HCT116 (cell line): ENCODE results near the gene ANO3. TPM values are rescaled to one million over a fixed set of nuclear protein-coding genes. Genes with fewer than 3 reads are reported as not detected.

Experiments
- ATAC-seq: fragments of 200-7000 bp; cut with Tn5 transposase; 2 replicates; pipeline ENCODE4 v1.9.1; 2020; ENCODE audit warnings: mild to moderate bottlenecking, moderate library complexity
- BruUV-seq: library from RNA; stranded (reverse); fragments of 400-500 nt; replicated peaks from 2 replicates; lab custom pipeline; 2021; lab: Mats Ljungman, UMichigan
- CTCF ChIA-PET: fragments of 300-600 bp; sonication (Branson Sonifier 250); formaldehyde crosslinking; loops from one replicate; lab custom pipeline; 2021; ENCODE audit warnings: antibody characterized with exemption; lab: Charles Lee
- POLR2A ChIA-PET: fragments of 300-600, 350-600 bp; sonication (Branson Sonifier 250); formaldehyde crosslinking; loops from one replicate; lab custom pipeline; 2021; ENCODE audit warnings: antibody characterized with exemption; lab: Charles Lee
- RAD21 ChIA-PET, 2 experiments: fragments of 300-600 bp; sonication (Branson Sonifier 250); formaldehyde crosslinking; loops; one replicate each; lab custom pipeline; 2023; ENCODE audit warnings: low total read pairs in 2 of 2; ENCODE audit not compliant: uncharacterized antibody in 2 of 2, unreplicated experiment in 2 of 2, low non-redundant PET in 1 of 2; lab: Charles Lee
- DNase-seq: peaks from one replicate; pipeline ENCODE4 v3.0.0-alpha.2; 2010; ENCODE audit warnings: low read depth, low spot score
- H2AFZ ChIP-seq: fragments of 200-600 bp; shearing (Covaris generic), sonication (generic); 2 replicates; pipeline ENCODE4 v1.6.1; 2017; ENCODE audit warnings: low read depth, mixed run types, mixed read lengths, antibody characterized with exemption, low read length; ENCODE audit not compliant: poor library complexity, severe bottlenecking
- H3K27ac ChIP-seq: 2 replicates; pipeline ENCODE4 v1.5.1; 2012; ENCODE audit warnings: low read depth, low read length
- H3K27me3 ChIP-seq: fragments of 200-600 bp; sonication (generic); 2 replicates; pipeline ENCODE4 v1.6.1; 2016; ENCODE audit warnings: mixed run types, low read length, mixed read lengths; ENCODE audit not compliant: insufficient read depth
- H3K36me3 ChIP-seq, 2 experiments: fragments of 200-500 bp in 1 of 2; fragments of 200-600 bp in 1 of 2; sonication (Bioruptor generic) in 1 of 2; sonication (generic) in 1 of 2; 2 replicates each; pipeline versions ENCODE4 v1.5.1 to v1.6.1; 2014 to 2016; ENCODE audit warnings: low read length in 2 of 2, inconsistent platforms in 1 of 2, mixed read lengths in 1 of 2, mixed run types in 1 of 2; ENCODE audit not compliant: insufficient read depth in 2 of 2, control insufficient read depth in 1 of 2
- H3K4me1 ChIP-seq, 2 experiments: fragments of 200-600 bp in 1 of 2; sonication (generic) in 1 of 2; 2 replicates each; pipeline versions ENCODE4 v1.5.1 to v1.6.1; 2012 to 2017; ENCODE audit warnings: low read length in 2 of 2, inconsistent platforms in 1 of 2, mild to moderate bottlenecking in 1 of 2, mixed read lengths in 1 of 2, mixed run types in 1 of 2, moderate library complexity in 1 of 2; ENCODE audit not compliant: insufficient read depth in 2 of 2, control insufficient read depth in 1 of 2
- H3K4me2 ChIP-seq: fragments of 200-600 bp; sonication (generic); 2 replicates; pipeline ENCODE4 v1.6.1; 2017; ENCODE audit warnings: mixed run types, low read length, mixed read lengths
- H3K4me3 ChIP-seq, 2 experiments: fragments of 200-600 bp in 1 of 2; sonication (generic) in 1 of 2; replicated peaks in 1 of 2; 2 replicates each; pipeline ENCODE4 v1.5.1; 2011 to 2016; ENCODE audit warnings: low read length in 2 of 2, control low read depth in 1 of 2, low read depth in 1 of 2, mild to moderate bottlenecking in 1 of 2, mixed read lengths in 1 of 2, mixed run types in 1 of 2
- H3K79me2 ChIP-seq: fragments of 200-600 bp; sonication (generic); 2 replicates; pipeline ENCODE4 v1.6.1; 2017; ENCODE audit warnings: mild to moderate bottlenecking, mixed run types, low read length, moderate library complexity, mixed read lengths; ENCODE audit not compliant: insufficient read depth
- H3K9ac ChIP-seq: fragments of 200-600 bp; sonication (generic); 2 replicates; pipeline ENCODE4 v1.6.1; 2016; ENCODE audit warnings: low read length, mixed read lengths
- H3K9me2 ChIP-seq: fragments of 200-600 bp; sonication (generic), shearing (Covaris generic); 2 replicates; pipeline ENCODE4 v1.6.1; 2017; ENCODE audit warnings: mixed run types, mild to moderate bottlenecking, moderate library complexity; ENCODE audit not compliant: insufficient read depth
- H3K9me3 ChIP-seq, 2 experiments: fragments of 200-500 bp in 1 of 2; fragments of 200-600 bp in 1 of 2; sonication (Bioruptor generic) in 1 of 2; sonication (generic) in 1 of 2; 2 replicates each; pipeline ENCODE4 v1.6.1; 2014 to 2017; ENCODE audit warnings: low read length in 2 of 2, mixed read lengths in 2 of 2, inconsistent platforms in 1 of 2, low read depth in 1 of 2, mild to moderate bottlenecking in 1 of 2, mixed run types in 1 of 2, moderate library complexity in 1 of 2; ENCODE audit not compliant: control insufficient read depth in 1 of 2, insufficient read depth in 1 of 2
- H4K20me1 ChIP-seq: fragments of 200-600 bp; sonication (generic), shearing (Covaris generic); 2 replicates; pipeline ENCODE4 v1.6.1; 2017; ENCODE audit warnings: mixed run types, mild to moderate bottlenecking, moderate library complexity; ENCODE audit not compliant: insufficient read depth
- CBX3 ChIP-seq: IDR thresholded peaks from 2 replicates; pipeline ENCODE4 v1.6.1; 2012; ENCODE audit warnings: low read depth
- EGR1 ChIP-seq: IDR thresholded peaks from 2 replicates; pipeline ENCODE4 v1.6.1; 2012; ENCODE audit warnings: low read depth
- EZH2 ChIP-seq: fragments of 200-600 bp; sonication (generic); IDR thresholded peaks from 2 replicates; pipeline ENCODE4 v1.6.1; 2017; ENCODE audit warnings: antibody characterized with exemption, mixed run types
- POLR2A ChIP-seq: IDR thresholded peaks from 2 replicates; pipeline ENCODE4 v1.7.0; 2011; ENCODE audit warnings: borderline replicate concordance; ENCODE audit not compliant: insufficient read depth, insufficient read length; ENCODE audit errors: extremely low read depth
- SIN3A ChIP-seq: IDR thresholded peaks from 2 replicates; pipeline ENCODE4 v1.6.1; 2012; ENCODE audit warnings: low read depth
- SP1 ChIP-seq: IDR thresholded peaks from 2 replicates; pipeline ENCODE4 v1.6.1; 2012; ENCODE audit warnings: low read depth
- SRF ChIP-seq: IDR thresholded peaks from 2 replicates; pipeline ENCODE4 v1.6.1; 2012; ENCODE audit warnings: low read depth
- TCF7L2 ChIP-seq: IDR thresholded peaks from 2 replicates; pipeline ENCODE4 v1.7.0; 2011; ENCODE audit warnings: borderline replicate concordance, inconsistent platforms; ENCODE audit not compliant: insufficient read depth, insufficient read length; ENCODE audit errors: extremely low read depth
- ZFX ChIP-seq: fragments of 450-650 bp; IDR thresholded peaks from 2 replicates; pipeline ENCODE4 v1.6.1; 2017
- ZNF274 ChIP-seq: fragments of 200-500 bp; sonication (Bioruptor generic); IDR thresholded peaks from 2 replicates; pipeline ENCODE4 v1.6.1; 2014; ENCODE audit warnings: mild to moderate bottlenecking, low read depth, low read length, inconsistent platforms
- intact Hi-C: fragments of 100-400 bp; cut with micrococcal nuclease; formaldehyde crosslinking; loops from 2 replicates; pipeline ENCODE4 v1.10.0; 2022
- total RNA-seq: library from RNA; stranded (reverse); gene quantifications from one replicate; pipeline ENCODE4 v1.2.1, GENCODE V29; 2021; ENCODE audit not compliant: unreplicated experiment
- TF ChIP-seq, protein P1 (sequence below): IDR thresholded peaks from 2 replicates; pipeline ENCODE4 v1.6.1; 2011; ENCODE audit warnings: mild to moderate bottlenecking, low read length, moderate library complexity; ENCODE audit not compliant: insufficient replicate concordance; ENCODE audit errors: extremely low read depth
- TF ChIP-seq, protein P2 (sequence below): IDR thresholded peaks from 2 replicates; pipeline ENCODE4 v1.6.1; 2012

Gene ANO3
- total RNA-seq, 1 experiment from 2014 or later = not detected

DNA sequence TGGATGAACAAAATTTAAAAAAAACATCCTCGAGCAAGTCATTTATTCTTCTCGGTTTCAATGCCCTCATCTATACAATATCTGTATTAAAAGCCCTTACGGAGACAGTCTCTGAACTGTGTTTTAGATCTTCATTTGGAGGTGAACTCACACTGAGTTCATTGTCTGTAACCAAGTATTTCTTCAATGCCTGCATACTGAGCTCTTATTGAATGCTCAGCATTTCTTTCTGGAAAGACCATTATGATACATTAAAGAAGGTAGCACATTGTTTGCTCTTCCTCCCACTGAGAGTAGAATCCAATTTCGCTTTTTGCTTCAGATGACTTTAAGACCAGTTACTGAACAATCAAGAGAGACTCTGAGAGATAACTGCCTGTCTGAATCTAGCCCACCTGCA, 1.7 kb upstream of the ANO3 start:
- ATAC-seq (no peak), DNase-seq (no peak)
- Histone ChIP-seq H3K9ac (no peak overlapping the region), H3K9me3 (peaks cover 4 to 13% of the 10 kb centered on the region in 2 experiments; a peak in 1 of 4 replicates), H4K20me1 (no peaks in the 10 kb centered on the region), H3K4me3 (no peak overlapping the region), H3K79me2 (no peaks in the 10 kb centered on the region), H3K27ac (no peak overlapping the region), H3K4me1 (no peaks in the 10 kb centered on the region), H3K36me3 (no peaks in the 10 kb centered on the region), H3K9me2 (no peaks in the 10 kb centered on the region), H3K27me3 (no peaks in the 10 kb centered on the region), H3K4me2 (no peak overlapping the region), H2AFZ (no peak overlapping the region)
- intact Hi-C loops = no loop called here
- ChIA-PET RAD21 (no interaction called here), CTCF (no interaction called here), POLR2A (no interaction called here)
- TF ChIP-seq EZH2 = no peak
- BruUV-seq = no TSS peak

DNA sequence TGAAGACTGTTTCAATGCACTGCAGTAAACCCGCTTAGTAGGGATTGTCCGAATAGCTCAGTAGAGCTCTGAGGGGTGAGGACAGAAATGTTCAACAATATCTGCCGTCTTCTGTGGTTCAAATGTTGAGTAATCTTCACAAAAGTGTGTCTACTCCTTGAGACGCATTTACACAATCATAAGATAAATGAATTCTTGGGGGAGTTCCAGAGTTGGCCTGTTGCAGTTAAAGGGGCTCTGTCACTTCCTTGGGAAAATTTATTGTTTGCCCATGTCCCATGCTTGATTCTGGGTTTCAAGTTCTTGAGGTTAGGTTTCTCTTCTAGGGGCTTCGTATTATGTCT, 614 bp downstream of the ANO3 start:
- CTCF ChIA-PET = no interaction called here
- Histone ChIP-seq H3K4me2 (no peak overlapping the region), H3K9me3 (peaks cover 0 to 10% of the 10 kb centered on the region in 2 experiments; a peak in 2 of 4 replicates), H3K9ac (no peak overlapping the region), H3K27ac (no peak overlapping the region), H3K4me1 (no peaks in the 10 kb centered on the region), H3K4me3 (no peak overlapping the region), H4K20me1 (no peaks in the 10 kb centered on the region), H3K79me2 (no peaks in the 10 kb centered on the region), H3K27me3 (no peaks in the 10 kb centered on the region), H3K9me2 (no peaks in the 10 kb centered on the region), H2AFZ (no peak overlapping the region), H3K36me3 (no peaks in the 10 kb centered on the region)
- RAD21 ChIA-PET = no interaction called here
- no peak for DNase-seq
- intact Hi-C loops = no loop called here
- BruUV-seq = no TSS peak
- POLR2A ChIA-PET = no interaction called here
- ATAC-seq = no peak
- TF ChIP-seq EGR1 (no peak), EZH2 (no peak), SRF (no peak), ZFX (no peak), SP1 (no peak), TCF7L2 (no peak), CBX3 (no peak), SIN3A (no peak), ZNF274 (no peak), POLR2A (no peak)
- TF ChIP-seq, protein P1, sequence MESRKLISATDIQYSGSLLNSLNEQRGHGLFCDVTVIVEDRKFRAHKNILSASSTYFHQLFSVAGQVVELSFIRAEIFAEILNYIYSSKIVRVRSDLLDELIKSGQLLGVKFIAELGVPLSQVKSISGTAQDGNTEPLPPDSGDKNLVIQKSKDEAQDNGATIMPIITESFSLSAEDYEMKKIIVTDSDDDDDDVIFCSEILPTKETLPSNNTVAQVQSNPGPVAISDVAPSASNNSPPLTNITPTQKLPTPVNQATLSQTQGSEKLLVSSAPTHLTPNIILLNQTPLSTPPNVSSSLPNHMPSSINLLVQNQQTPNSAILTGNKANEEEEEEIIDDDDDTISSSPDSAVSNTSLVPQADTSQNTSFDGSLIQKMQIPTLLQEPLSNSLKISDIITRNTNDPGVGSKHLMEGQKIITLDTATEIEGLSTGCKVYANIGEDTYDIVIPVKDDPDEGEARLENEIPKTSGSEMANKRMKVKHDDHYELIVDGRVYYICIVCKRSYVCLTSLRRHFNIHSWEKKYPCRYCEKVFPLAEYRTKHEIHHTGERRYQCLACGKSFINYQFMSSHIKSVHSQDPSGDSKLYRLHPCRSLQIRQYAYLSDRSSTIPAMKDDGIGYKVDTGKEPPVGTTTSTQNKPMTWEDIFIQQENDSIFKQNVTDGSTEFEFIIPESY = no peak
- TF ChIP-seq, protein P2, sequence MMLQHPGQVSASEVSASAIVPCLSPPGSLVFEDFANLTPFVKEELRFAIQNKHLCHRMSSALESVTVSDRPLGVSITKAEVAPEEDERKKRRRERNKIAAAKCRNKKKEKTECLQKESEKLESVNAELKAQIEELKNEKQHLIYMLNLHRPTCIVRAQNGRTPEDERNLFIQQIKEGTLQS = no peak
